Astrocyte of the cerebellum (primary cell): ENCODE measurements around the gene SPECC1.

Experiments
- DNase-seq: peaks from one replicate; pipeline ENCODE4 v3.0.0-alpha.2; 2011; ENCODE audit warnings: low read depth
- H3K4me3 ChIP-seq: 2 replicates; pipeline ENCODE4 v1.5.1; 2011; ENCODE audit warnings: mild to moderate bottlenecking, low read depth, low read length, moderate library complexity
- CTCF ChIP-seq: IDR thresholded peaks from 2 replicates; pipeline ENCODE4 v1.5.1; 2012; ENCODE audit warnings: low read length, low read depth, moderate library complexity, mild to moderate bottlenecking; ENCODE audit errors: missing control alignments
- in situ Hi-C: cut with HindIII; loops from 2 replicates; pipeline ENCODE4 v1.10.0; 2017; ENCODE audit warnings: low sequenced_read_pairs

The SPECC1 gene

GRCh38 chr17:20123209-20123608 is 114.0 kb downstream of the SPECC1 start:
- TF ChIP-seq CTCF = no peak
- in situ Hi-C loops = loop anchor here (10.0 kb wide), 1 partner anchor 138 kb away; no protein-coding TSS in a partner anchor
- DNase-seq = no peak
- H3K4me3 ChIP-seq = no peak overlapping the region

GRCh38 chr17:20125724-20126123 is 116.6 kb downstream of the SPECC1 start:
- DNase-seq = no peak
- H3K4me3 ChIP-seq = no peak overlapping the region
- TF ChIP-seq CTCF = no peak
- in situ Hi-C loops = loop anchor here (10.0 kb wide), 1 partner anchor 141 kb away; no protein-coding TSS in a partner anchor

- in situ Hi-C loops = loop anchor here (10.0 kb wide), 1 partner anchor 143 kb away; no protein-coding TSS in a partner anchor
- TF ChIP-seq CTCF = no peak
- no peak overlapping the region for H3K4me3 ChIP-seq
- DNase-seq = no peak
Observed at GRCh38 chr17:20127360-20128035, 118.3 kb downstream of the SPECC1 start.

- no peak overlapping the region for H3K4me3 ChIP-seq
- no peak for TF ChIP-seq CTCF
- no peak for DNase-seq
- in situ Hi-C loops = loop anchor here (10.0 kb wide), 1 partner anchor 143 kb away; no protein-coding TSS in a partner anchor
Observed at GRCh38 chr17:20128036-20128667, 119.0 kb downstream of the SPECC1 start.

- in situ Hi-C loops = no loop called here
- DNase-seq = no peak
- H3K4me3 ChIP-seq = no peak overlapping the region
- no peak for TF ChIP-seq CTCF
Observed at GRCh38 chr17:20133517-20133916, 124.4 kb downstream of the SPECC1 start.

- no peak for DNase-seq
- no peak for TF ChIP-seq CTCF
- H3K4me3 ChIP-seq = no peak overlapping the region
- in situ Hi-C loops = no loop called here
Observed at GRCh38 chr17:20141198-20141972, 132.2 kb downstream of the SPECC1 start.
